Calu3 (cell line): ENCODE results near the gene DCP1B. TPM values are rescaled to one million over a fixed set of nuclear protein-coding genes. Genes with fewer than 3 reads are reported as not detected.

Source experiments
- BruUV-seq: library from RNA; stranded (reverse); fragments of 400-500 nt; replicated peaks from 2 replicates; lab custom pipeline; 2021; lab: Mats Ljungman, UMichigan
- CTCF ChIA-PET: fragments of 300-600 bp; sonication (Branson Sonifier 250); formaldehyde crosslinking; loops from one replicate; lab custom pipeline; 2022; ENCODE audit warnings: antibody characterized with exemption; lab: Charles Lee
- DNase-seq: peaks from one replicate; pipeline ENCODE4 v3.0.0; 2022
- H3K27ac Mint-ChIP-seq: one replicate; pipeline ENCODE4 v1.8.0; 2022; ENCODE audit warnings: mixed read lengths; ENCODE audit not compliant: unreplicated experiment
- H3K27me3 Mint-ChIP-seq: one replicate; pipeline ENCODE4 v1.8.0; 2022; ENCODE audit warnings: mixed read lengths; ENCODE audit not compliant: unreplicated experiment
- H3K36me3 Mint-ChIP-seq: one replicate; pipeline ENCODE4 v1.8.0; 2022; ENCODE audit warnings: mild to moderate bottlenecking, moderate library complexity, mixed read lengths; ENCODE audit not compliant: insufficient read depth, unreplicated experiment
- H3K4me1 Mint-ChIP-seq: one replicate; pipeline ENCODE4 v1.8.0; 2022; ENCODE audit warnings: mild to moderate bottlenecking, low read depth, mixed read lengths; ENCODE audit not compliant: unreplicated experiment
- H3K4me3 Mint-ChIP-seq: one replicate; pipeline ENCODE4 v1.8.0; 2022; ENCODE audit warnings: mild to moderate bottlenecking, low read depth, moderate library complexity, mixed read lengths; ENCODE audit not compliant: unreplicated experiment
- H3K9me3 Mint-ChIP-seq: one replicate; pipeline ENCODE4 v1.8.0; 2022; ENCODE audit warnings: low read depth, mixed read lengths; ENCODE audit not compliant: unreplicated experiment
- CTCF ChIP-seq: fragments of 200-600 bp; IDR thresholded peaks from one replicate; pipeline ENCODE4 v1.8.0; 2022; ENCODE audit warnings: antibody characterized with exemption; ENCODE audit not compliant: unreplicated experiment
- intact Hi-C: fragments of 100-400 bp; cut with micrococcal nuclease; formaldehyde crosslinking; loops from one replicate; pipeline ENCODE4 v1.10.0; 2022; ENCODE audit not compliant: unreplicated experiment
- total RNA-seq: library from RNA; stranded (reverse); gene quantifications from 2 replicates; pipeline ENCODE4 v1.2.3, GENCODE V29; 2022

DCP1B gene
- total RNA-seq, 1 experiment from 2014 or later, result 6.3 TPM

- no peak overlapping the region for H3K4me3 Mint-ChIP-seq
- peaks cover 7% of the 10 kb centered on the region for H3K9me3 Mint-ChIP-seq
- no TSS peak for BruUV-seq
- H3K4me1 Mint-ChIP-seq, result no peaks in the 10 kb centered on the region
- H3K27me3 Mint-ChIP-seq, result no peaks in the 10 kb centered on the region
- CTCF ChIA-PET, result no interaction called here
- intact Hi-C loops, result no loop called here
- no peak for DNase-seq
- TF ChIP-seq CTCF, result no peak
- H3K27ac Mint-ChIP-seq, result no peak overlapping the region
- H3K36me3 Mint-ChIP-seq, result no peaks in the 10 kb centered on the region
These were observed 24.0 kb downstream of the DCP1B start for GRCh38 chr12:1980282-1980681.

GRCh38 chr12:1978078-1978862 is 26.0 kb downstream of the DCP1B start:
- intact Hi-C loops, result no loop called here
- BruUV-seq, result no TSS peak
- no peak overlapping the region for H3K27ac Mint-ChIP-seq
- DNase-seq, result no peak
- no peaks in the 10 kb centered on the region for H3K36me3 Mint-ChIP-seq
- no peak overlapping the region for H3K4me3 Mint-ChIP-seq
- no peaks in the 10 kb centered on the region for H3K27me3 Mint-ChIP-seq
- TF ChIP-seq CTCF, result no peak
- CTCF ChIA-PET, result no interaction called here
- H3K4me1 Mint-ChIP-seq, result no peaks in the 10 kb centered on the region
- peaks cover 2% of the 10 kb centered on the region for H3K9me3 Mint-ChIP-seq

GRCh38 chr12:1977588-1977987 is 26.7 kb downstream of the DCP1B start:
- BruUV-seq, result no TSS peak
- CTCF ChIA-PET, result no interaction called here
- H3K36me3 Mint-ChIP-seq, result no peaks in the 10 kb centered on the region
- H3K27ac Mint-ChIP-seq, result no peak overlapping the region
- no peaks in the 10 kb centered on the region for H3K27me3 Mint-ChIP-seq
- DNase-seq, result no peak
- TF ChIP-seq CTCF, result no peak
- no peaks in the 10 kb centered on the region for H3K9me3 Mint-ChIP-seq
- intact Hi-C loops, result no loop called here
- H3K4me3 Mint-ChIP-seq, result no peak overlapping the region
- no peaks in the 10 kb centered on the region for H3K4me1 Mint-ChIP-seq

GRCh38 chr12:1977109-1977508 is 27.1 kb downstream of the DCP1B start:
- no peak for TF ChIP-seq CTCF
- no peak for DNase-seq
- CTCF ChIA-PET, result no interaction called here
- no peaks in the 10 kb centered on the region for H3K27me3 Mint-ChIP-seq
- intact Hi-C loops, result no loop called here
- no peaks in the 10 kb centered on the region for H3K9me3 Mint-ChIP-seq
- no peaks in the 10 kb centered on the region for H3K4me1 Mint-ChIP-seq
- H3K4me3 Mint-ChIP-seq, result no peak overlapping the region
- H3K36me3 Mint-ChIP-seq, result no peaks in the 10 kb centered on the region
- no peak overlapping the region for H3K27ac Mint-ChIP-seq
- BruUV-seq, result no TSS peak
